HG03354 (cell line): ENCODE results near the gene ANK3.

ENCODE experiments used
- ATAC-seq: cut with Tn5 transposase; IDR thresholded peaks from one replicate; pipeline ENCODE4 v1.9.1; 2021; ENCODE audit warnings: mild to moderate bottlenecking; ENCODE audit not compliant: unreplicated experiment, poor library complexity, severe bottlenecking

The ANK3 gene

GRCh38 chr10:60314069-60314940, 75.4 kb downstream of the ANK3 start:
- no peak for ATAC-seq

- ATAC-seq = no peak
These were observed 76.1 kb downstream of the ANK3 start for GRCh38 chr10:60313589-60313952.

- no peak for ATAC-seq
These were observed 76.7 kb downstream of the ANK3 start for GRCh38 chr10:60312818-60313588.

GRCh38 chr10:60311821-60312220, 77.9 kb downstream of the ANK3 start:
- no peak for ATAC-seq

GRCh38 chr10:60310740-60311139, 78.9 kb downstream of the ANK3 start:
- no peak for ATAC-seq

GRCh38 chr10:60309891-60310290, 79.8 kb downstream of the ANK3 start:
- no peak for ATAC-seq

- no peak for ATAC-seq
These were observed 80.3 kb downstream of the ANK3 start for GRCh38 chr10:60309371-60309770.

- ATAC-seq = no peak
These were observed 84.2 kb downstream of the ANK3 start for GRCh38 chr10:60305380-60305892.

- no peak for ATAC-seq
These were observed 84.8 kb downstream of the ANK3 start for GRCh38 chr10:60304829-60305379.

- ATAC-seq = no peak
These were observed 85.9 kb downstream of the ANK3 start for GRCh38 chr10:60303778-60304177.

GRCh38 chr10:60299961-60300883, 89.5 kb downstream of the ANK3 start:
- no peak for ATAC-seq

GRCh38 chr10:60299390-60299778, 90.3 kb downstream of the ANK3 start:
- ATAC-seq = no peak

GRCh38 chr10:60298408-60299389, 91.0 kb downstream of the ANK3 start:
- no peak for ATAC-seq

GRCh38 chr10:60296073-60296472, 93.6 kb downstream of the ANK3 start:
- no peak for ATAC-seq

- no peak for ATAC-seq
These were observed 94.4 kb downstream of the ANK3 start for GRCh38 chr10:60295028-60295937.

GRCh38 chr10:60293581-60294175, 96.0 kb downstream of the ANK3 start:
- ATAC-seq = no peak

GRCh38 chr10:60292998-60293397, 96.7 kb downstream of the ANK3 start:
- no peak for ATAC-seq
